Measurements from ENCODE around the gene HRH2. TPM values are rescaled to one million over a fixed set of nuclear protein-coding genes. Genes with fewer than 3 reads are reported as not detected.
"Not testable (repeated sequence)": the region's sequence is repeated elsewhere in the genome, so short reads cannot be mapped to it uniquely, and the experiment has no call there.

The HRH2 gene
- polyA plus RNA-seq, 10 donors: 0.65 to 1.6 (median 1.1) TPM

- no peak for DNase-seq
These were observed 80.8 kb downstream of the HRH2 start for GRCh38 chr5:175738602-175739133.

GRCh38 chr5:175740014-175740413 lies 82.1 kb downstream of the HRH2 start:
- DNase-seq: no peak

GRCh38 chr5:175741556-175741955 lies 83.7 kb downstream of the HRH2 start:
- DNase-seq: no peak

GRCh38 chr5:175742290-175742994 lies 84.6 kb downstream of the HRH2 start:
- DNase-seq: no peak

GRCh38 chr5:175743676-175744210 lies 85.9 kb downstream of the HRH2 start:
- no peak for DNase-seq

- no peak for DNase-seq
These were observed 87.3 kb downstream of the HRH2 start for GRCh38 chr5:175745210-175745609.

GRCh38 chr5:175746851-175747250 lies 89.0 kb downstream of the HRH2 start:
- DNase-seq: peak in 1 of 3 donors; percentile 8

GRCh38 chr5:175747539-175748060 lies 89.7 kb downstream of the HRH2 start:
- no peak for DNase-seq

GRCh38 chr5:175748650-175749049 lies 90.8 kb downstream of the HRH2 start:
- no peak for DNase-seq

- DNase-seq: no peak
These were observed 91.7 kb downstream of the HRH2 start for GRCh38 chr5:175749591-175749990.

GRCh38 chr5:175750511-175750931 lies 92.7 kb downstream of the HRH2 start:
- DNase-seq: no peak

GRCh38 chr5:175751369-175751768 lies 93.5 kb downstream of the HRH2 start:
- no peak for DNase-seq

GRCh38 chr5:175752826-175753535 lies 95.1 kb downstream of the HRH2 start:
- DNase-seq: no peak

GRCh38 chr5:175753536-175754402 lies 95.9 kb downstream of the HRH2 start:
- no peak for DNase-seq

- not testable (repeated sequence) for DNase-seq
These were observed 102.1 kb downstream of the HRH2 start for GRCh38 chr5:175759991-175760390.

Other genes with a start within 250 kb of the HRH2 start
- under 1 TPM in 5 of 10 donors, not detected in 5; 0.05 to 0.69 (median 0.07) TPM for gene DRD1, start 213.9 kb upstream of the HRH2 start, polyA plus RNA-seq (ENCODE audit: insufficient read length in 10 of 10)
- 10 to 100 TPM; 17.8 to 29.8 (median 21.7) TPM for gene SFXN1, start 179.5 kb upstream of the HRH2 start, polyA plus RNA-seq (ENCODE audit: insufficient read length in 10 of 10)
- gene CPLX2, start 213.5 kb downstream of the HRH2 start, polyA plus RNA-seq (ENCODE audit: insufficient read length in 10 of 10): under 1 TPM in 3 of 10 donors, not detected in 7; 0.03 to 0.38 (median 0.05) TPM